NOMO-1 treated with DMSO at 0.1 percent for 48 hours (cell line): ENCODE data around the gene FAM47E.
"Not testable (repeated sequence)": the region's sequence is repeated elsewhere in the genome, so short reads cannot be mapped to it uniquely, and the experiment has no call there.

Experiments used
- DNase-seq: peaks from one replicate; lab custom pipeline; 2025; ENCODE audit not compliant: unreplicated experiment; lab: John Stamatoyannopoulos, UW

The FAM47E gene

DNA sequence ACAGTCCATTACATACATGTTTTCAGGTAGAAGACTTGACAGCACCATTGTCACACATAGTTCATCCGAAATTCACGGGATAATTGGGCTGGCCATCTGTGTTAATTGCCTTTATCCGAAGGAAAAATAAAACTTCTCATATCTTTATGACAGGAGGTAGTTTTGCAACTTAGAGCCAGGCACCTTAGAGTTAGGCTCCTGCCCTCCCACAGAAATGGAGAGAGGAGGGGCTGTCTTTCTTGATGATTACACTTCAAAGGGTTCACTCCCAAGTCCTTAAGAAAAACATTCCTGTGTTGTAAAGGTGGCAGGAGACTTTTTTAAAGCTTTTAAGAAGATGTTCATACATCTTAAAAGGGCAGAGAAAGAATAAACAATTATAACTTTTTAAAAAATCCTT, 27.4 kb upstream of the FAM47E start:
- DNase-seq = no peak

DNA sequence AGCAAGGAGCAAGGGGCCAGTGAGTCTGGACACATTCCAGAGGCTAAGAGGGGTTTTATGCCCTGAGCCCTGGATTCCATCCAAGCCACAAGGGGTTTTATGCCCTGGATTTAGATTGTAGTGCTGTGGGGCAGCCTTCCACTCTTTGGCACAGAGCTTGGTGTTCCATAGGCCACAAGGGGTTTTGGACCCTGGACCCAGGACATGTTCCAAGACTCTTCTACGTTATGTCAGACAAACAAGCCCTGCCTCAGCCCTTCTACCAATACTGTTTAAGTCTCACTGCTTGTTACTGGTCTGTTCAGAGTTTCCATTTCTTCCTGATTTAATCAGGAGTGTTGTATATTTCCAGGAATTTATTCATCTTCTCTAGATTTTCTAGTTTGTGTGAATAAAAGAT, 25.1 kb upstream of the FAM47E start:
- DNase-seq = no peak

DNA sequence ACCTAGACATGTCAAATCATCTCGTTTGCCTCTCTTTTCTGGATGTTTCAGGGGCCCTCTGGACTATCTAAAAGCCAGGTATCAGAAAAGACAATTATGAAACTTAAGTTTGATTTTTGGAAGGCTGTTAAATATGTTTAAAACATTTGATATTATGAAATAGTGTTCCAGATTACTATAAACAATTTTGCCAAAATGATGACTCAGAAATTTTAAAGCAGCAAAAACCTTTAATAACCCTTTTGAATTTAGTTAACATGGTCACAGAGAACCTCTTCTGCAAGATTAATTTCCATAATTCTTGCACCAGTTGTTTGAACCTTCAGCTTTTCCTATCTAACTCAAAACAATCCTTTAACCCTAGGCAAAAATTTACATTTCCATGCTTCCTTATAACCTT, 18.8 kb upstream of the FAM47E start:
- DNase-seq = no peak

DNA sequence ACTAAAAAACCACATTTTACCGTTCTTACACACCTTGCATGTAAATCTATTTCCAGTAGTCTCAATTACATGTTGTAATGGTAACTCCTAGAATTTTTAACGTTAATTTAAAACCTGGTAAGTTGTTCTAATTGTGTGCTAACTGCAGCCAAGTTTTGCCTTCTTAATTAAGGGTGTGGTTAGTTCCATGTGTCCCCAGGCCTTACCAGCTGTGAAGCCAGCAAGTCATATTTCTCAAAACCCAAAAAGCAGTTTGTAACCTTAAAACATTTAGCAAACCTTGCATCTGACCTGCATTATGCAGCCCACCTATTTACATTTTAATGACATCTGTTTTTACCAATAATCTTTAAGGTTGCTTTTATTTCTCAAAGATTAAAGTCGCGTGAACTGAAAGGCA, 18.4 kb upstream of the FAM47E start:
- peak; percentile 33 for DNase-seq

DNA sequence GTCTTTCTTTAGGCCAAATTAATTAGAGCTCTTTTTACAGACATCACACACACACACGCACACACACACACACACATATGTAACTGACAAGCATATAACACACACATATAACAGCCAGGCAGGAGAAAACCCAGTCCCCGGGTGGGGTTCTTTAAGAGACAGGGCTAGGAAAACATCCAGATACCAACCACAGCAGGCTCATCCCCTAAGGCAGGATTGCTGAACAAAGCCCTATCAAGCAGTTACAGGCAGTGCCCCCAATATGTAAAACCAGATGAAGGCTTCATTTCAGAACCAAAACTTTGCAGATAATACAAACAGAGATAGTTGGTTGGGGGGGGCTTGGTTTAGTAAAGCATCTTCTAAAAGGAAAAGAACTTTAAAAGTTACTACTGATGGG, 18.0 kb upstream of the FAM47E start:
- DNase-seq = no peak

DNA sequence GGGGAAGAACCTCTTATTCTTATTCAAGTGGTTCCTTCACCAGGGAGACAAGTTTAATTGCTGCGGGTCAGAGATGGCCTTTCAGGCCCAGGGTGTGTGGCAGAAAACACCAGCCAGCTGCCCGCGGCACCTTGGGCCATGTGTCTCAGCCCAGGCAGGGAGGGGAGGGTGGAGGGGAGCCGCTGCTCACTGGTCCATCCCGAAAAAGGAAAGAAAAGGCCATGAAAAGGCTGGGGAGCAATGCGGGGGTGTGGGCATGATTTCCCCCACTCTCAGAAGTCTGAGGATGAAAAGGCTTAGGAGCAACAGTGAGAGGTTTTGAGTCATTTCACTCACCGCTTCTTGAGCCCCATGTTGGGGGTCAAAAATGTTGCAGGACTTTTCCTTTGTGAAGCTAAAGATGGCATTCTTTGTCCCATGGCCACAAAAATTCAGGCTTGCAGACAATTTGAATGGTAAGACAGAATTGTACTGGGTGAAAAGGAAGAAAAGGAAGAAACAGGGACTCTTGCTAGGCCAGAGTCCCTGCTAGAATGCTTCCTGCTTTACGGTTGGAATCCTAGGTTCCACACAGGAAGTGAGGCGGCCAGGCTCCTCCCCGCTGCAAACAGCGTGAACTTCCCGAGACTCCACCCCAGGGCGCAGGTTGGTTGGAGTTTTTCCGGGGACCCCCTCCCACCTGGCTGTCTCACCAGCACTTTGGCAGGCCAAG, 17.4 kb upstream of the FAM47E start:
- no peak for DNase-seq

DNA sequence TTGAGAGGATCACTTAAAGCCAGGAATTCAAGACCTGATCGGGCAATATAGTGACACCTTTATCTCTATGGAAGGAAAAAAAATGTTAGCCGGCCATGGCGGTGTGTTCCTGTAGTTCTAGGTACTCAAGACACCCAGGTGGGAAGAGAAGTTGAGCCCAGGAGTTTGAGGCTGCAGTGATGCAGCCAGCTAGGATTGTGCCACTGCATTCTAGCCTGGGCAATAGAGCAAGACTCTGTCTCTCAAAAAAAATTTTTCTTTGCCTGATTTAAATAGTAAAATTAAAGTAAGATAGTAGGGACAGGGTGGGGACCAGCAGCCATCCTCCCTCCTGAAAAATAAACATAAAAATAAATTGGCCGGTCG, 16.9 kb upstream of the FAM47E start:
- DNase-seq = no peak

DNA sequence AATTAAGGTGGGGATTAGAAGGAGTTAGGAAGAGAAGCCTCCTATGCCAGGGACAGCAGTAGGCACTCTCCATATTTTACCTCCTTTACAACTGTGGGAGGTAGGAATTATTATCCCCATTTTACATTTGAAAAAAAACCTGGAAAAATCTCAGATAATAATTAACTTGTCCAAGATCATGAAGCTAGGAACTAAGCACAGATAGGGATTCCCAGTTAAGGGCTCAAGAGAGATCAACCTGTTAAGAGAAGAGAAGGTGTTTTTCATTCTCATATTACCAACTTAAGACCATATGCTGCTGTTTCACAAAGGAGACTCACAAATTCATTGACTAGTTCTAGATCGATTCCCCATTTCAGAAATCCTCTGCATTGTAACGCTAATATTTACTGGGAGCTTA, 16.1 kb upstream of the FAM47E start:
- DNase-seq = no peak

DNA sequence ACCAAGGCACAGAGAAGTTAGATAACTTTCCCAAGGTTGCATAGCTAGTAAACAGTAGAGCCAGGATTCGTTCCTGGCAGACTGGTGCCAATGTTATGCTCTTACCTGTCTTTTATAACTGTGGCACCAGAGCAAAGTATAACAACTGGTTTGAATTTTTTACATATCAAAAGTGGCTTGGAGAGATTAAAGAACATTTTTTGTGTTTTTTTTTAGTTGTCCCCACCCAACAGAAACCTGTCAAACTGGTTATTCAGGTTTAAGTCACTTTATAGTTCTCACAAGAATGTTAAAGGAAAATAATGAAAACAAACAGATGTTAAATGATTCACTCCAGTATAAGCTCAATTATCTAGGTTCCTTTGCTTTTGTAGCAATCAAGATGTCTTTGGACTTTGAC, 15.6 kb upstream of the FAM47E start:
- no peak for DNase-seq

DNA sequence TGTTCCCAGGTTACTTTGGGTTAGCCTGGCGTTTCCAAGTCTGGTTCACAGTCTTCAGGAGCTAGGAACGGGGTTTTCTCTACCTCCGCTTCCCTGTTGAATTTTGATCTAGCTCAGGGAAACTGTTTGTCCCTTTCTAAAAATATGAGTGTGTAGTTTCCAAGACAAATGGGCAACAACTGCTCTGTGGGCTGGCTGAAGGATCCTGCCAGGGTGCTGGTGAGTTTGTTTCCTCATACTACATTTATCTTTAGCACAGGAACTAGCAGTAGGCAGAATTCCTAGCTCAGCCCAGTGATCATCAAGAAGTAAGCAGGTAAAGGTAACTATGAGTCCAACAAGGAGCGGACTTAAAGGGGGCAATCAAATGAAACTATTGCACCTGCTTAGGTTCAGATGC, 13.3 kb upstream of the FAM47E start:
- DNase-seq = no peak

DNA sequence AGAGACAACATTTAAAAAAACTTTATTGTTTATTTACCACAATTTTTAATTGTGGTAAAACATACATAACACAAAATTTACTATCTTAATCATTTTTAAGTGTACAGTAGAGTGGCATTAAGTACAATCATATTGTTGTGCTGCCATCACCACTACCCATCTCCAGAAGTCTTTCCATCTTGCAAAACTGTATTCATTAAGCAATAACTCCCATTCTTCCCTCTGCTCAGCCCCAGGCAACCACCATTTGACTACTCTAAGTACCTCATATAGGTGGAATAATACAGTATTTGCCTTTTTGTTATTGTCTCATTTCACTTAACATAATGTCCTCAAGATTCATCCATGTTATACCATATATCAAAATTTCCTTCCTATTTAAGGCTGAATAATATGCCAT, 12.8 kb upstream of the FAM47E start:
- DNase-seq = no peak

DNA sequence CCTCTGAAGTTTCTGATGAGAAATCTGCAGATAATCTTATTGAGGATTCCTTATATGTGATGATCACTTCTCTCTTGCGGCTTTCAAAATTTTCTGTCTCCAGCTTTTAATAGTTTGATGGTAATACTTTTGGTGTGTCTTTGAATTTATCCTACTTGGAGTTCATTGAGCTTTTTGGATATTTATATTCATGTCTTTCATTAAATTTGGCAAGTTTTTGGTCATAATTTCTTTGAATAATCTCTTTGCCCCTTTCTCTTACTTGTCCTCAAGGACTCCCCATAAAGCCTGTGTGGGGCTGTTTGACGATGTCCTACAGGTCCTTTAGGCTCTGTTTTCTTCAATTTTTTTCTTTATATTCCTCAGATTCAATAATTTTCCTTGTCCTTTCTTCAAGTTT, 11.3 kb upstream of the FAM47E start:
- DNase-seq = no peak

DNA sequence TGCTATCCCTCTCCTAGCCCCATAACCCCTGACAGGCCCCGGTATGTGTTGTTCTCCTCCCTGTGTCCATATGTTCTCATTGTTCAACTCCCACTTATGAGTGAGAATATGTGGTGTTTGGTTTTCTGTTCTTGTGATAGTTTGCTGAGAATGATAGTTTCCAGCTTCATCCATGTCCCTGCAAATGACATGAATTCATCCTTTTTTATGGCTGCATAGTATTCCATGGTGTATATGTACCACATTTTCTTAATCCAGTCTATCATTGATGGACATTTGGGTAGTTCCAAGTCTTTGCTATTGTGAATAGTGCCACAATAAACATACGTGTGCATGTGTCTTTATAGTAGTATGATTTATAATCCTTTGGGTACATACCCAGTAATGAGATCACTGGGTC, 7.6 kb upstream of the FAM47E start:
- not testable (repeated sequence) for DNase-seq

DNA sequence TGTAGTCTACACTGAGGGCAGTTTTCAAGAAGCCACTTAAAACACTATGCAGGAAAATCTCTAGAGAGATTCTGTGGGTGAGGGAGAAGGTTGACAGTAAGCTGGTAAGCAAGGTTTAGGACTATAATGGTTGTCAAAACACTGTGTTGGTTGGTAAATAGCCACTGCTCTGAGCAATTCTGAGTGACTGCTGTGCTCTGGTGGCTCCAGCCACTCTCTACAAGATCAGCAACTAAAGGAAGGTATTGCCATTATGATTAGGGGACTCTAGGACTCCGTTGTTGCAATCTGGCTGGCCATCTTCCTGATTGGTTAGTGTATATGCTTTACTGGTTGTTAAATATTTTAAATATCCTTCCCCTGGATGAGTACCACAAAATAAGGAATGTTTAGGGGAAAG, 5.5 kb upstream of the FAM47E start:
- DNase-seq = no peak

DNA sequence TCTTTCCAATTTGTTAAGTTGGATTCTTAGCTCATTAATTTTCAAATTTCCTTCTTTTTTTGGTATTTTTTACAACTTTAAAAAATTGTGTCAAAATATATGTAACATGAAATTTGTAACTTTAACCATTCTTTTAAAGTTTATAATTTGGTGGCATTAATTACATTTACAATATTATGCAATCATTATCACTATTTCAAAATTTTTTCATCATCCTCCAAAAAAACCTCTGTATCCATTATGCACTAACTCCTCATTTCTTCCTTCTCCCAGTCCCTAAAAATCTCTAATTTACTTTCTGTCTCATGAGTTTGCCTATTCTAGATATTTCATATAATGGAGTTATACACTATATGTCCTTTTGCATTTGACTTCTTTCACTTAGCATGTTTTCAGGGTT, 4.7 kb upstream of the FAM47E start:
- DNase-seq = no peak

DNA sequence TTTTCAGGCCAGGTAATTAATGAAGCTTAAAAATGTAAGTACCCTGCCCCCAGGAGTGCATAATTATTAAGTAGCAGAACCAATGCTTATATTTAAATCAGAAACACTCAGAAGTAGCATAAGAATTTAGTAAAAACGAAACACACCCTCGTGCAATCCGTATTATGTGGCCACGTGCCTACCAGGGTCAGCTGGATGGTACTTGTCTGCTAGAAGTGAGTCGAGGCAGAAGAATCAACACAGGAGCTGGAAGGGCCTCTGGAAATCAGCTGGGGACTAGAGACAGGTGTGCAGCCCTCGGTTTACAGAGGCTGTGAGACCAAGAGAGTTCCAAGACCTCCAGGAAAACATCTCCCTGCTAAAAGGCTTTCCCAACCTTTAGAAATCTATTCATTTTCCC, 559 bp upstream of the FAM47E start:
- no peak for DNase-seq

DNA sequence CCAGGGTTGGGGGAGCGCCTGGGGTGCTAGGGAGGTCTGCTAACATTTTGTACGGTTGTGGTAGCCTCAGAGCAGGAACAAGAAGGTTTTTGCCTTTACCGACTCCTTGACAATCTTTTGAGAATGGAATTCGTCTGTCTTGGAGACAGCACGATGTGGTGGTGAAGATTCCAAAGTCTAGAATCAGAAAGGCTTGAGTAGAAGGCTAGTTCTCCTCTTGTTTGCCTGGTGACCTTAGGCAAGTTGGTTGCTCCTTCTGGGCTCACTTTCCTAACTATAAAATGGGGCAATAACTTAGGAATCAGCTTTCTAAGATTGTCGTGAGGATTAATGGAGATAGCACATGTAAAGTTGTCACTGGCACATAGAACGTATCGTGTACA, 741 bp downstream of the FAM47E start:
- DNase-seq = no peak

DNA sequence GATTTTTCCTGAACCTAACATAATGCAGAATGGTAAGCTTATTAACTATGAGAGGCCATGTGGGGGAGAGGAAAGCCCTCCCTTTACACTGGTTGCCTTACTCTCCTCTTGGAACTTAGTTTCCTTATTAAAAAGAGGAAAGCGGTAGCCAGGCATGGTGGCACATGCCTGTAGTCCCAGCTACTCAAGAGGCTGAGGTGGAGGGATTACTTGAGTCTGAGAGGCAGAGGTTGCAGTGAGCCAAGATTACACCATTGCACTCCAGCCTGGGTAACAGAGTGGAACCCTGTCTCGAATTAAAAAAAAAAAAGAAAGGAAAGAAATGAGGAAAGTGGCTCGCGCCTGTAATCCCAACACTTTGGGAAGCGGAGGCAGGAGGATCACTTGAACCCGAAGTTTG, 2.0 kb downstream of the FAM47E start:
- no peak for DNase-seq

DNA sequence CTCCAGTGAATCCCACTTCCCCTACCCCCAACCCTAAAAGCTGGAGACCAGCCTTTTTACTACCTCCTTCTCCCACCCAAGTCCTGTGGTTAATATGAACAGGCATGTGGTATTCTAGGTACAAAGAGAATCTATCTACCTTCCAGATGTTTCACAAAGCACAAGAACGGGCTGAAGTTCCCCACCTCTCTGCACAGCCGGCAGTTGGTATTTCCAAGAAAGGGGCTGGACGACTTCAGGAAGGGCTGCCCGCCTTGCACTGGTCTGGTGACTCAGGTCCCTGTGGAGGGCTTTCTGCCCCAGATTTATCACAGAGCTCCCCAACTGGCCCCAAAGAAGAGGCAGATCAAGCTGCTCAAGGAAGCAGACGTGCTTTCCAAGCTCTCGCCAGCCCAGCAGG, 4.5 kb downstream of the FAM47E start:
- no peak for DNase-seq

DNA sequence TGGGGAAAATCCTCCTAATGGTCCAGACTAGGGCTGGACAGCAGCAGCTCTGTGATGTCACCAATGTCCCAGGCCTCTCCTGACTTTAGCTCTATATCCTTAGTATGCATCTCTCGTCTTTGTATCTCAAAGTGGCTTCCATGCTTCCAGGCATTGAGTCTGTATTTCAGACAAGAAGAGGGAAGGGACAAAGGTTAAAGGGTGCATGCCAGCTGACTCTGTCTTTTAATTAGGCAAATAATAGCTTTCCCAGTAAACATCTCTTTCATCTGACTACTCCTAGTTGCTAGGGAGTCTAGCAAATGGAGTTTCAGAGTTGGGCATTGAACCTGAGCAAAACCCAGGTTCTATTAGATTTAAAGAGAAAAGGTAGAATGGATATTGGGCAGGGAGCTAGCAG, 5.4 kb downstream of the FAM47E start:
- no peak for DNase-seq

DNA sequence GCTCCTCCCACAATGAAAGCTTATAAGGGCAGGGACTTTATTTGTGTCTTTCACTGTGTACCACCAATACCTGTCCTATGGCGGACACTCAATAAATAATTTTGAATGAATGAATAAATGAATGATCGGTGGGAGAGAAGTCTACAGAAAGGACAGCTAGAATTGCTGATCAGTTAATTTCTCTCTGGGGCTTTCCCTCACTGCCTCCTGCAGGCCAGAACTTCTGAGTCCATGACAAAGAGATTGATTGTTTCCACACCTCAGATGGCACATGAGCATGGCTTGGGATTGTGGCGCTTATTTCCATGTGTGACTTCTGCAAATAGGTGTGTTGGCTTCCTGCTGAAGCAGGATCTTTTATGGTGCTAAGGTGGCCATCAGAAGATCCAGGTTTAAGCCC, 6.3 kb downstream of the FAM47E start:
- no peak for DNase-seq

DNA sequence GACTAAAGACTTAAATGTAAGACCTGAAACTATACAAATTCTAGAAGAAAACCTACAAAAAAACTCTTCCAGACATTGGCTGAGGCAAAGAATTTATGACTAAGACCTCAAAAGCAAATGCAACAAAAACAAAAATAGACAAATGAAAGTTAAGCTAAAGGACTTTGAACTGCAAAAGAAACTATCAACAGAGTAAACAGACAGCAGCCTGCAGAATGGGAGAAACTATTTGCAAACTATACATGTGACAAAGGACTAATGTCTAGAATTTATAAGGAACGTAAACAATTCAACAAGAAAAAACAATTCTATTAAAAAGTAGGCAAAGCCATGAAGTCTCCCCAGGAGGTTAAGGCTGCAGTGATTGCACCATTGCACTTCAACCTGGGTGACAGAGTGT, 9.1 kb downstream of the FAM47E start:
- DNase-seq = no peak

DNA sequence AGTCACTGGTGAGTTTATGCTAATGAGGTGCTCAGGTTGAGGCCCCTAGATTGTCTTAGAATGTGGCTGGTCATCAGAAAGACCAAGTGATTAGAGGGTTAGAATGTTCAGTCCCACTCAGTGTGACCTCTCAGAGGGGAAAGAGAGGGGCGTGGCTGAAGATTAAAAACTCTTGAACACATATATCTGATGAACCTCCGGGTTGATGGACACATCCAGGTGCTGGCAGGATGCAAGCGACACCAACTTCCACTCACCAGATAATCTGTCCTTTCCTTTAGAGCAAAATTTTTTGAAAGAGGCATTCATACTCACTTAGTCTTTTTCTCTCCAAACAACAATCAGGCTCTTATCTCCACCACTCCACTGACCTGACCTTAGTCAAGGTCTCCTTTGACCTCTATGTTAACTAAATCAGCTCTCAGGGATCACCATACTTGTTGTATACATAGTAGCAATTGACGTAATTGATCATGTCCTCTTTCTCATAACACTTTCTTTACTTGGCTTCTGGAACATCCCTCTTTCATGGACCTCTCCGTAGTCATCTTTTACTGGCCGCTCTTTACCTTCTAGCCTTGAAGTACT, 14.2 kb downstream of the FAM47E start:
- DNase-seq = no peak
